SK-N-SH (cell line): ENCODE measurements around the gene MYO1H. TPM values are rescaled to one million over a fixed set of nuclear protein-coding genes. Genes with fewer than 3 reads are reported as not detected.

Experiments used
- CTCF ChIA-PET: fragments of 300-600, 350-600 bp; formaldehyde crosslinking; extraction: SDS; loops from one replicate; lab custom pipeline; 2021; lab: Yijun Ruan, JAX
- POLR2A ChIA-PET: fragments of 350-600 bp; sonication (Branson Sonifier 250); formaldehyde crosslinking; extraction: SDS; loops from one replicate; lab custom pipeline; 2020; ENCODE audit warnings: antibody characterized with exemption, inconsistent platforms; lab: Yijun Ruan, JAX
- DNase-seq: peaks from one replicate; pipeline ENCODE4 v3.0.0; 2012
- H2AFZ ChIP-seq: fragments of 200-600 bp; sonication (generic); 2 replicates; pipeline ENCODE4 v1.8.1; 2016; ENCODE audit warnings: antibody characterized with exemption, mild to moderate bottlenecking, low read depth
- H3F3A ChIP-seq: fragments of 200-600 bp; sonication (generic); replicated peaks from 2 replicates; pipeline ENCODE3; 2016; ENCODE audit warnings: antibody characterized with exemption, mild to moderate bottlenecking; ENCODE audit not compliant: insufficient read depth
- H3K27ac ChIP-seq, 2 experiments: fragments of 200-500 bp in 1 of 2; fragments of 200-600 bp in 1 of 2; sonication (Bioruptor generic) in 1 of 2; sonication (generic), shearing (Covaris generic) in 1 of 2; 2 replicates each; pipeline versions ENCODE4 v1.5.1 to v1.6.1; 2014 to 2016; ENCODE audit warnings: low read depth in 2 of 2, inconsistent platforms in 1 of 2, low read length in 1 of 2, mild to moderate bottlenecking in 1 of 2, mixed read lengths in 1 of 2
- H3K27me3 ChIP-seq: fragments of 200-600 bp; sonication (generic), shearing (Covaris generic); 2 replicates; pipeline ENCODE4 v1.6.1; 2016; ENCODE audit warnings: mixed run types; ENCODE audit not compliant: insufficient read depth
- H3K36me3 ChIP-seq, 2 experiments: fragments of 200-500 bp in 1 of 2; fragments of 200-600 bp in 1 of 2; sonication (Bioruptor generic) in 1 of 2; sonication (generic) in 1 of 2; replicated peaks in 1 of 2; 2 replicates each; pipeline versions ENCODE3 to v1.5.1; 2014 to 2016; ENCODE audit warnings: low read length in 1 of 2, mild to moderate bottlenecking in 1 of 2; ENCODE audit not compliant: insufficient read depth in 2 of 2, control insufficient read depth in 1 of 2
- H3K4me1 ChIP-seq, 2 experiments: fragments of 200-500 bp in 1 of 2; fragments of 200-600 bp in 1 of 2; sonication (Bioruptor generic) in 1 of 2; sonication (generic), shearing (Covaris generic) in 1 of 2; 2 replicates each; pipeline versions ENCODE4 v1.5.1 to v1.6.1; 2014 to 2016; ENCODE audit warnings: low read depth in 1 of 2, low read length in 1 of 2, mixed run types in 1 of 2; ENCODE audit not compliant: insufficient read depth in 2 of 2, control insufficient read depth in 1 of 2
- H3K4me2 ChIP-seq: fragments of 200-600 bp; sonication (generic), shearing (Covaris generic); 2 replicates; pipeline ENCODE4 v1.6.1; 2017; ENCODE audit warnings: mixed run types
- H3K4me3 ChIP-seq, 2 experiments: fragments of 200-500 bp in 1 of 2; fragments of 200-600 bp in 1 of 2; sonication (Bioruptor generic) in 1 of 2; sonication (generic), shearing (Covaris generic) in 1 of 2; 2 replicates each; pipeline versions ENCODE4 v1.5.1 to v1.8.1; 2014 to 2016; ENCODE audit warnings: low read depth in 2 of 2, inconsistent platforms in 1 of 2, low read length in 1 of 2, mild to moderate bottlenecking in 1 of 2, mixed read lengths in 1 of 2, moderate library complexity in 1 of 2
- H3K79me2 ChIP-seq: fragments of 200-600 bp; sonication (generic); 2 replicates; pipeline ENCODE4 v1.8.1; 2017; ENCODE audit warnings: mild to moderate bottlenecking; ENCODE audit not compliant: insufficient read depth
- H3K9ac ChIP-seq: fragments of 200-600 bp; sonication (generic); 2 replicates; pipeline ENCODE4 v1.6.1; 2017; ENCODE audit warnings: mixed run types
- H3K9me2 ChIP-seq: fragments of 200-600 bp; sonication (generic); 2 replicates; pipeline ENCODE4 v1.6.1; 2017; ENCODE audit warnings: mixed run types
- H3K9me3 ChIP-seq: fragments of 200-600 bp; sonication (generic); 2 replicates; pipeline ENCODE4 v1.6.1; 2017; ENCODE audit warnings: mixed run types, mild to moderate bottlenecking, moderate library complexity
- H4K20me1 ChIP-seq: fragments of 200-600 bp; sonication (generic); 2 replicates; pipeline ENCODE4 v1.6.1; 2017; ENCODE audit warnings: mild to moderate bottlenecking, mixed run types; ENCODE audit not compliant: insufficient read depth
- CHD2 ChIP-seq: fragments of 150-350 bp; IDR thresholded peaks from 2 replicates; pipeline ENCODE4 v1.6.1; 2018; ENCODE audit warnings: low read length; ENCODE audit not compliant: partially characterized antibody
- CTCF ChIP-seq: fragments of 200-600 bp; sonication (generic); IDR thresholded peaks from 2 replicates; pipeline ENCODE4 v1.6.1; 2017; ENCODE audit warnings: antibody characterized with exemption, mild to moderate bottlenecking, moderate library complexity
- ELF1 ChIP-seq: IDR thresholded peaks from 2 replicates; pipeline ENCODE4 v1.4.0; 2012
- EZH2phosphoT487 ChIP-seq: fragments of 200-600 bp; sonication (generic); IDR thresholded peaks from 2 replicates; pipeline ENCODE4 v1.6.1; 2017; ENCODE audit warnings: low read depth, mixed run types, mild to moderate bottlenecking, antibody characterized with exemption, moderate library complexity, borderline replicate concordance
- FOXM1 ChIP-seq: IDR thresholded peaks from 2 replicates; pipeline ENCODE4 v1.4.0; 2012; ENCODE audit warnings: low read depth, mild to moderate bottlenecking
- GABPA ChIP-seq: IDR thresholded peaks from 2 replicates; pipeline ENCODE4 v1.4.0; 2012; ENCODE audit warnings: low read depth, mild to moderate bottlenecking
- JUND ChIP-seq: IDR thresholded peaks from 2 replicates; pipeline ENCODE4 v1.4.0; 2012
- SMC3 ChIP-seq: IDR thresholded peaks from 2 replicates; pipeline ENCODE4 v1.6.1; 2012; ENCODE audit warnings: low read depth, low read length, improper control_type of control experiment
- TCF12 ChIP-seq: IDR thresholded peaks from 2 replicates; pipeline ENCODE4 v1.4.0; 2012
- WGBS: methylation state at CpG from one replicate; pipeline ENCODE4 v1.1.6; 2017; ENCODE audit warnings: low lambda C conversion rate; 5-methylcytosine and 5-hydroxymethylcytosine counted together
- polyA plus RNA-seq, 3 experiments: library from polyadenylated mRNA; depleted of rRNA; stranded (reverse); fragments of >200 nt; gene quantifications; 2 replicates each; pipeline ENCODE4 v1.2.3, GENCODE V29; 2012
- TF ChIP-seq, protein P1 (sequence below): IDR thresholded peaks from 2 replicates; pipeline ENCODE4; 2012
- TF ChIP-seq, protein P2 (sequence below): IDR thresholded peaks from 2 replicates; pipeline ENCODE4 v1.6.1; 2012; ENCODE audit warnings: mild to moderate bottlenecking, low read depth, low read length, moderate library complexity

MYO1H gene
- polyA plus RNA-seq, 1 of the 3 experiments (the other 2 are of a cell fraction) = not detected

DNA sequence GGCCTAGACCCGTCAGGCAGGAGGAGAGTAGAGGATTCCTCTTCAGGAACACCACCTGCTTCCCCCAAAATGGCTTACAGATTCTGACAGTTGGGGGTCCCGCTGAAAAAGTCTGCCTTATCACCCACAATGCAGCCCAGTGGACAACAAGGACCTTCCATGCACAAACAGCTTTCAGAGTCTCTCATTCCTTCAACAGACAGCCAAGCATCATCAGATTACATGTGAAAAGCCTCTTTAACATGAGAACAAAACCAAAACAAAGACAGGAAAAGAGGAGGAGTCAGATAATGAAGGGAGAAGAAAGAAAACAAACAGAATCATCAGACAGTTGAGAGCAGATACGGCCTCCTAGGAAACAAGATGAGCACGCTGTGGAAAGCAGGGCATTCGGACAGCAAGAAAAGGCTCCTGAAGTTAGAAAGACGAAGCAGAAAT is 111.1 kb downstream of the MYO1H start:
- H3F3A ChIP-seq = peaks cover 26% of the 10 kb centered on the region
- 0 out of 2 replicates have a peak, but pooled peaks cover 3% of the 10 kb centered on the region for H4K20me1 ChIP-seq
- peaks cover 36 to 59% of the 10 kb centered on the region in 2 experiments for H3K36me3 ChIP-seq
- no peak overlapping the region for H3K9ac ChIP-seq
- H3K27ac ChIP-seq = peak overlapping the region in 1 of 2 experiments; percentile 42; a peak in 2 of 4 replicates
- ChIA-PET POLR2A (no interaction called here), CTCF (interaction anchor here (0.9 to 2.4 kb wide), 3 partner anchors 22 to 386 kb away, joined by 3 to 6 read pairs (median 5); no protein-coding TSS in a partner anchor)
- DNase-seq = no peak
- H3K4me1 ChIP-seq = peaks cover 35 to 36% of the 10 kb centered on the region in 2 experiments
- TF ChIP-seq CHD2 (no peak), JUND (no peak), EZH2phosphoT487 (no peak)
- H3K4me2 ChIP-seq = no peak overlapping the region; the same call in 1 of the 2 replicates
- H3K27me3 ChIP-seq = no peaks in the 10 kb centered on the region
- no peaks in the 10 kb centered on the region for H3K9me3 ChIP-seq
- peaks cover 82% of the 10 kb centered on the region for H3K79me2 ChIP-seq
- 80% methylated on average over 6 of the region's 6 CpGs for WGBS
- H3K9me2 ChIP-seq = no peaks in the 10 kb centered on the region
- no peak overlapping the region for H3K4me3 ChIP-seq
- no peak overlapping the region for H2AFZ ChIP-seq

- Histone ChIP-seq H3K9me3 (no peaks in the 10 kb centered on the region), H3K79me2 (peaks cover 82% of the 10 kb centered on the region), H3K27ac (peak overlapping the region in 1 of 2 experiments; percentile 42; a peak in 3 of 4 replicates), H3K27me3 (no peaks in the 10 kb centered on the region), H3K4me2 (no peak overlapping the region), H3F3A (peaks cover 30% of the 10 kb centered on the region), H3K9me2 (no peaks in the 10 kb centered on the region), H3K4me3 (no peak overlapping the region), H3K36me3 (peaks cover 31 to 55% of the 10 kb centered on the region in 2 experiments), H4K20me1 (0 out of 2 replicates have a peak, but pooled peaks cover under 1% of the 10 kb centered on the region), H3K9ac (no peak overlapping the region), H3K4me1 (peaks cover 39 to 40% of the 10 kb centered on the region in 2 experiments), H2AFZ (no peak overlapping the region)
- ChIA-PET POLR2A (no interaction called here), CTCF (interaction anchor here (1.7 to 2.4 kb wide), 2 partner anchors 31 to 386 kb away, joined by 5 to 6 read pairs; no protein-coding TSS in a partner anchor)
- TF ChIP-seq, protein P1, sequence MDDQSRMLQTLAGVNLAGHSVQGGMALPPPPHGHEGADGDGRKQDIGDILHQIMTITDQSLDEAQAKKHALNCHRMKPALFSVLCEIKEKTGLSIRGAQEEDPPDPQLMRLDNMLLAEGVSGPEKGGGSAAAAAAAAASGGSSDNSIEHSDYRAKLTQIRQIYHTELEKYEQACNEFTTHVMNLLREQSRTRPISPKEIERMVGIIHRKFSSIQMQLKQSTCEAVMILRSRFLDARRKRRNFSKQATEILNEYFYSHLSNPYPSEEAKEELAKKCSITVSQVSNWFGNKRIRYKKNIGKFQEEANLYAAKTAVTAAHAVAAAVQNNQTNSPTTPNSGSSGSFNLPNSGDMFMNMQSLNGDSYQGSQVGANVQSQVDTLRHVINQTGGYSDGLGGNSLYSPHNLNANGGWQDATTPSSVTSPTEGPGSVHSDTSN = no peak
- TF ChIP-seq SMC3 (no peak), JUND (no peak), EZH2phosphoT487 (no peak), TCF12 (no peak), FOXM1 (no peak), ELF1 (no peak), CTCF (no peak), GABPA (no peak)
- TF ChIP-seq, protein P2, sequence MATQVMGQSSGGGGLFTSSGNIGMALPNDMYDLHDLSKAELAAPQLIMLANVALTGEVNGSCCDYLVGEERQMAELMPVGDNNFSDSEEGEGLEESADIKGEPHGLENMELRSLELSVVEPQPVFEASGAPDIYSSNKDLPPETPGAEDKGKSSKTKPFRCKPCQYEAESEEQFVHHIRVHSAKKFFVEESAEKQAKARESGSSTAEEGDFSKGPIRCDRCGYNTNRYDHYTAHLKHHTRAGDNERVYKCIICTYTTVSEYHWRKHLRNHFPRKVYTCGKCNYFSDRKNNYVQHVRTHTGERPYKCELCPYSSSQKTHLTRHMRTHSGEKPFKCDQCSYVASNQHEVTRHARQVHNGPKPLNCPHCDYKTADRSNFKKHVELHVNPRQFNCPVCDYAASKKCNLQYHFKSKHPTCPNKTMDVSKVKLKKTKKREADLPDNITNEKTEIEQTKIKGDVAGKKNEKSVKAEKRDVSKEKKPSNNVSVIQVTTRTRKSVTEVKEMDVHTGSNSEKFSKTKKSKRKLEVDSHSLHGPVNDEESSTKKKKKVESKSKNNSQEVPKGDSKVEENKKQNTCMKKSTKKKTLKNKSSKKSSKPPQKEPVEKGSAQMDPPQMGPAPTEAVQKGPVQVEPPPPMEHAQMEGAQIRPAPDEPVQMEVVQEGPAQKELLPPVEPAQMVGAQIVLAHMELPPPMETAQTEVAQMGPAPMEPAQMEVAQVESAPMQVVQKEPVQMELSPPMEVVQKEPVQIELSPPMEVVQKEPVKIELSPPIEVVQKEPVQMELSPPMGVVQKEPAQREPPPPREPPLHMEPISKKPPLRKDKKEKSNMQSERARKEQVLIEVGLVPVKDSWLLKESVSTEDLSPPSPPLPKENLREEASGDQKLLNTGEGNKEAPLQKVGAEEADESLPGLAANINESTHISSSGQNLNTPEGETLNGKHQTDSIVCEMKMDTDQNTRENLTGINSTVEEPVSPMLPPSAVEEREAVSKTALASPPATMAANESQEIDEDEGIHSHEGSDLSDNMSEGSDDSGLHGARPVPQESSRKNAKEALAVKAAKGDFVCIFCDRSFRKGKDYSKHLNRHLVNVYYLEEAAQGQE = no peak
- WGBS = 91% methylated on average over 6 of the region's 6 CpGs
- no peak for DNase-seq
These were observed 111.5 kb downstream of the MYO1H start for GRCh38 chr12:109459247-109459646.
